HCT116 (cell line): ENCODE results near the gene SPP2.

Experiments used
- ELF1 ChIP-seq: IDR thresholded peaks from 2 replicates; pipeline ENCODE4 v1.6.1; 2012; ENCODE audit warnings: low read depth, borderline replicate concordance
- EZH2 ChIP-seq: fragments of 200-600 bp; sonication (generic); IDR thresholded peaks from 2 replicates; pipeline ENCODE4 v1.6.1; 2017; ENCODE audit warnings: antibody characterized with exemption, mixed run types
- POLR2A ChIP-seq: IDR thresholded peaks from 2 replicates; pipeline ENCODE4 v1.7.0; 2011; ENCODE audit warnings: borderline replicate concordance; ENCODE audit not compliant: insufficient read depth, insufficient read length; ENCODE audit errors: extremely low read depth
- POLR2AphosphoS5 ChIP-seq: IDR thresholded peaks from 2 replicates; pipeline ENCODE4 v1.6.1; 2011; ENCODE audit warnings: mild to moderate bottlenecking, low read depth, low read length, moderate library complexity
- TCF7L2 ChIP-seq: IDR thresholded peaks from 2 replicates; pipeline ENCODE4 v1.7.0; 2011; ENCODE audit warnings: borderline replicate concordance, inconsistent platforms; ENCODE audit not compliant: insufficient read depth, insufficient read length; ENCODE audit errors: extremely low read depth
- YY1 ChIP-seq: IDR thresholded peaks from 2 replicates; pipeline ENCODE4 v1.6.1; 2011; ENCODE audit warnings: low read length, low read depth, moderate library complexity, mild to moderate bottlenecking; ENCODE audit not compliant: insufficient replicate concordance; ENCODE audit errors: extremely low read depth
- ZNF274 ChIP-seq: fragments of 200-500 bp; sonication (Bioruptor generic); IDR thresholded peaks from 2 replicates; pipeline ENCODE4 v1.6.1; 2014; ENCODE audit warnings: mild to moderate bottlenecking, low read depth, low read length, inconsistent platforms
- TF ChIP-seq, protein P1 (sequence below), 3 experiments: fragments of 200-600 bp in 1 of 3; sonication (generic) in 1 of 3; IDR thresholded peaks in 2 of 3; conservative IDR thresholded peaks in 1 of 3; 2 replicates each; pipeline ENCODE4 v1.5.1; 2012 to 2017; ENCODE audit warnings: low read depth in 2 of 3, low read length in 2 of 3, antibody characterized with exemption in 1 of 3, borderline replicate concordance in 1 of 3, control low read depth in 1 of 3, mild to moderate bottlenecking in 1 of 3, mixed read lengths in 1 of 3, mixed run types in 1 of 3, moderate library complexity in 1 of 3; ENCODE audit not compliant: insufficient read depth in 1 of 3
- TF ChIP-seq, protein P2 (sequence below): IDR thresholded peaks from 2 replicates; pipeline ENCODE4 v1.6.1; 2012
- TF ChIP-seq, protein P3 (sequence below): IDR thresholded peaks from 2 replicates; pipeline ENCODE4 v1.6.1; 2012
- TF ChIP-seq, protein P4 (sequence below): IDR thresholded peaks from 2 replicates; pipeline ENCODE4 v1.6.1; 2012; ENCODE audit warnings: low read depth
- TF ChIP-seq, protein P5 (sequence below): IDR thresholded peaks from 2 replicates; pipeline ENCODE4 v1.6.1; 2011; ENCODE audit warnings: mild to moderate bottlenecking, low read length, moderate library complexity; ENCODE audit not compliant: insufficient replicate concordance; ENCODE audit errors: extremely low read depth

DNA sequence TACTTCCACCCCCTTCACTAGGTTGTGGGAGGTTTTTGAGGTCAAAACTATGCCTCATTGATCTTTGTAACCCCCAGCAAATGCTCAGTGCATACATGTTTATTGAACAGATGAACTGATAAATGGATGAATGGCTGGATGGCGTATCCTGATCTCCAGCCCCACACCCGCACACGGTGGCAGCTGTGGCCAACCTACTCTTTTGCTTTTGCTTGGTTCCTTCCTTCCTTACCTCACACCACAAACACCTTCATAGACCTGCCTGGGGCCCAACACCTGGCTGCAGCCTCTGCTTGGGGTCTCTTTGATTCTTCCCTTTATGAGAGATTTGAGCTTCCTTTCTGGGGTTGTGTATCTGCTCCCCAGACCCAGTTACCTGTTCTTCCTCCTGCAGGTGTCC, 25.9 kb downstream of the SPP2 start:
- TF ChIP-seq POLR2AphosphoS5 (no peak), YY1 (no peak), TCF7L2 (no peak), EZH2 (no peak), ZNF274 (no peak), POLR2A (no peak), ELF1 (no peak)
- TF ChIP-seq, protein P1, sequence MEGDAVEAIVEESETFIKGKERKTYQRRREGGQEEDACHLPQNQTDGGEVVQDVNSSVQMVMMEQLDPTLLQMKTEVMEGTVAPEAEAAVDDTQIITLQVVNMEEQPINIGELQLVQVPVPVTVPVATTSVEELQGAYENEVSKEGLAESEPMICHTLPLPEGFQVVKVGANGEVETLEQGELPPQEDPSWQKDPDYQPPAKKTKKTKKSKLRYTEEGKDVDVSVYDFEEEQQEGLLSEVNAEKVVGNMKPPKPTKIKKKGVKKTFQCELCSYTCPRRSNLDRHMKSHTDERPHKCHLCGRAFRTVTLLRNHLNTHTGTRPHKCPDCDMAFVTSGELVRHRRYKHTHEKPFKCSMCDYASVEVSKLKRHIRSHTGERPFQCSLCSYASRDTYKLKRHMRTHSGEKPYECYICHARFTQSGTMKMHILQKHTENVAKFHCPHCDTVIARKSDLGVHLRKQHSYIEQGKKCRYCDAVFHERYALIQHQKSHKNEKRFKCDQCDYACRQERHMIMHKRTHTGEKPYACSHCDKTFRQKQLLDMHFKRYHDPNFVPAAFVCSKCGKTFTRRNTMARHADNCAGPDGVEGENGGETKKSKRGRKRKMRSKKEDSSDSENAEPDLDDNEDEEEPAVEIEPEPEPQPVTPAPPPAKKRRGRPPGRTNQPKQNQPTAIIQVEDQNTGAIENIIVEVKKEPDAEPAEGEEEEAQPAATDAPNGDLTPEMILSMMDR (IDR thresholded peaks at IDR 0.05 in 2 of 3, conservative IDR thresholded peaks at IDR 0.05 in 1 of 3; ENCODE audit: borderline replicate concordance in 1 of 3, insufficient read depth in 1 of 3, low read depth in 2 of 3, low read length in 2 of 3), result no peak
- TF ChIP-seq, protein P2, sequence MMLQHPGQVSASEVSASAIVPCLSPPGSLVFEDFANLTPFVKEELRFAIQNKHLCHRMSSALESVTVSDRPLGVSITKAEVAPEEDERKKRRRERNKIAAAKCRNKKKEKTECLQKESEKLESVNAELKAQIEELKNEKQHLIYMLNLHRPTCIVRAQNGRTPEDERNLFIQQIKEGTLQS, result no peak
- TF ChIP-seq, protein P3, sequence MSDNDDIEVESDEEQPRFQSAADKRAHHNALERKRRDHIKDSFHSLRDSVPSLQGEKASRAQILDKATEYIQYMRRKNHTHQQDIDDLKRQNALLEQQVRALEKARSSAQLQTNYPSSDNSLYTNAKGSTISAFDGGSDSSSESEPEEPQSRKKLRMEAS, result no peak
- TF ChIP-seq, protein P4, sequence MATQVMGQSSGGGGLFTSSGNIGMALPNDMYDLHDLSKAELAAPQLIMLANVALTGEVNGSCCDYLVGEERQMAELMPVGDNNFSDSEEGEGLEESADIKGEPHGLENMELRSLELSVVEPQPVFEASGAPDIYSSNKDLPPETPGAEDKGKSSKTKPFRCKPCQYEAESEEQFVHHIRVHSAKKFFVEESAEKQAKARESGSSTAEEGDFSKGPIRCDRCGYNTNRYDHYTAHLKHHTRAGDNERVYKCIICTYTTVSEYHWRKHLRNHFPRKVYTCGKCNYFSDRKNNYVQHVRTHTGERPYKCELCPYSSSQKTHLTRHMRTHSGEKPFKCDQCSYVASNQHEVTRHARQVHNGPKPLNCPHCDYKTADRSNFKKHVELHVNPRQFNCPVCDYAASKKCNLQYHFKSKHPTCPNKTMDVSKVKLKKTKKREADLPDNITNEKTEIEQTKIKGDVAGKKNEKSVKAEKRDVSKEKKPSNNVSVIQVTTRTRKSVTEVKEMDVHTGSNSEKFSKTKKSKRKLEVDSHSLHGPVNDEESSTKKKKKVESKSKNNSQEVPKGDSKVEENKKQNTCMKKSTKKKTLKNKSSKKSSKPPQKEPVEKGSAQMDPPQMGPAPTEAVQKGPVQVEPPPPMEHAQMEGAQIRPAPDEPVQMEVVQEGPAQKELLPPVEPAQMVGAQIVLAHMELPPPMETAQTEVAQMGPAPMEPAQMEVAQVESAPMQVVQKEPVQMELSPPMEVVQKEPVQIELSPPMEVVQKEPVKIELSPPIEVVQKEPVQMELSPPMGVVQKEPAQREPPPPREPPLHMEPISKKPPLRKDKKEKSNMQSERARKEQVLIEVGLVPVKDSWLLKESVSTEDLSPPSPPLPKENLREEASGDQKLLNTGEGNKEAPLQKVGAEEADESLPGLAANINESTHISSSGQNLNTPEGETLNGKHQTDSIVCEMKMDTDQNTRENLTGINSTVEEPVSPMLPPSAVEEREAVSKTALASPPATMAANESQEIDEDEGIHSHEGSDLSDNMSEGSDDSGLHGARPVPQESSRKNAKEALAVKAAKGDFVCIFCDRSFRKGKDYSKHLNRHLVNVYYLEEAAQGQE, result no peak
- TF ChIP-seq, protein P5, sequence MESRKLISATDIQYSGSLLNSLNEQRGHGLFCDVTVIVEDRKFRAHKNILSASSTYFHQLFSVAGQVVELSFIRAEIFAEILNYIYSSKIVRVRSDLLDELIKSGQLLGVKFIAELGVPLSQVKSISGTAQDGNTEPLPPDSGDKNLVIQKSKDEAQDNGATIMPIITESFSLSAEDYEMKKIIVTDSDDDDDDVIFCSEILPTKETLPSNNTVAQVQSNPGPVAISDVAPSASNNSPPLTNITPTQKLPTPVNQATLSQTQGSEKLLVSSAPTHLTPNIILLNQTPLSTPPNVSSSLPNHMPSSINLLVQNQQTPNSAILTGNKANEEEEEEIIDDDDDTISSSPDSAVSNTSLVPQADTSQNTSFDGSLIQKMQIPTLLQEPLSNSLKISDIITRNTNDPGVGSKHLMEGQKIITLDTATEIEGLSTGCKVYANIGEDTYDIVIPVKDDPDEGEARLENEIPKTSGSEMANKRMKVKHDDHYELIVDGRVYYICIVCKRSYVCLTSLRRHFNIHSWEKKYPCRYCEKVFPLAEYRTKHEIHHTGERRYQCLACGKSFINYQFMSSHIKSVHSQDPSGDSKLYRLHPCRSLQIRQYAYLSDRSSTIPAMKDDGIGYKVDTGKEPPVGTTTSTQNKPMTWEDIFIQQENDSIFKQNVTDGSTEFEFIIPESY, result no peak
